NCI-H1048 (cell line): ENCODE results near the gene WDFY2.
"Not testable (repeated sequence)": the region's sequence is repeated elsewhere in the genome, so short reads cannot be mapped to it uniquely, and the experiment has no call there.

Experiments used
- DNase-seq: peaks from one replicate; lab custom pipeline; 2025; lab: John Stamatoyannopoulos, UW

The WDFY2 gene

GRCh38 chr13:51583875-51584730 lies at the start of gene WDFY2:
Gene WDFY2 (plus strand): TSS chr13:51584462. CDS start chr13:51584688, 226 bp downstream.
- DNase-seq: peak; percentile 92

GRCh38 chr13:51538591-51539179 lies 45.6 kb upstream of the WDFY2 start:
- DNase-seq: no peak

- no peak for DNase-seq
These were observed 44.4 kb upstream of the WDFY2 start for GRCh38 chr13:51539887-51540286.

GRCh38 chr13:51541037-51541436 lies 43.2 kb upstream of the WDFY2 start:
- no peak for DNase-seq

- no peak for DNase-seq
These were observed 42.4 kb upstream of the WDFY2 start for GRCh38 chr13:51541809-51542258.

GRCh38 chr13:51542346-51543242 lies 41.7 kb upstream of the WDFY2 start:
- no peak for DNase-seq

GRCh38 chr13:51545446-51545845 lies 38.8 kb upstream of the WDFY2 start:
- DNase-seq: not testable (repeated sequence)

GRCh38 chr13:51547425-51548176 lies 36.7 kb upstream of the WDFY2 start:
- no peak for DNase-seq

- DNase-seq: no peak
These were observed 35.2 kb upstream of the WDFY2 start for GRCh38 chr13:51549050-51549449.

- no peak for DNase-seq
These were observed 34.7 kb upstream of the WDFY2 start for GRCh38 chr13:51549593-51549992.

GRCh38 chr13:51550151-51550550 lies 34.1 kb upstream of the WDFY2 start:
- DNase-seq: no peak

- no peak for DNase-seq
These were observed 32.8 kb upstream of the WDFY2 start for GRCh38 chr13:51551416-51551815.

GRCh38 chr13:51552027-51552426 lies 32.2 kb upstream of the WDFY2 start:
- no peak for DNase-seq

GRCh38 chr13:51553531-51553930 lies 30.7 kb upstream of the WDFY2 start:
- no peak for DNase-seq

GRCh38 chr13:51556740-51557139 lies 27.5 kb upstream of the WDFY2 start:
- no peak for DNase-seq

- no peak for DNase-seq
These were observed 26.8 kb upstream of the WDFY2 start for GRCh38 chr13:51557438-51557837.

- DNase-seq: no peak
These were observed 26.2 kb upstream of the WDFY2 start for GRCh38 chr13:51557875-51558612.

GRCh38 chr13:51559946-51560735 lies 24.1 kb upstream of the WDFY2 start:
- no peak for DNase-seq

- DNase-seq: no peak
These were observed 22.1 kb upstream of the WDFY2 start for GRCh38 chr13:51562011-51562671.

GRCh38 chr13:51564252-51564651 lies 20.0 kb upstream of the WDFY2 start:
- no peak for DNase-seq
